HG03342 (cell line): ENCODE measurements around the gene SRMS.
"Not testable (repeated sequence)": the region's sequence is repeated elsewhere in the genome, so short reads cannot be mapped to it uniquely, and the experiment has no call there.

Experiments used
- ATAC-seq: cut with Tn5 transposase; IDR thresholded peaks from one replicate; pipeline ENCODE4 v1.9.1; 2021; ENCODE audit warnings: mild to moderate bottlenecking, moderate library complexity; ENCODE audit not compliant: unreplicated experiment

The SRMS gene

GRCh38 chr20:63579017-63579694 is 31.6 kb upstream of the SRMS start:
- no peak for ATAC-seq

- ATAC-seq, result no peak
Observed at GRCh38 chr20:63578224-63579016, 30.9 kb upstream of the SRMS start.

- ATAC-seq, result no peak
Observed at GRCh38 chr20:63577317-63577894, 29.9 kb upstream of the SRMS start.

- no peak for ATAC-seq
Observed at GRCh38 chr20:63576311-63576710, 28.8 kb upstream of the SRMS start.

- no peak for ATAC-seq
Observed at GRCh38 chr20:63574829-63575743, 27.5 kb upstream of the SRMS start.

- no peak for ATAC-seq
Observed at GRCh38 chr20:63574156-63574828, 26.7 kb upstream of the SRMS start, which contains the start of gene HELZ2. HELZ2 (minus strand) TSS chr20:63574239; CDS start chr20:63572385, 1,854 bp downstream.

- no peak for ATAC-seq
Observed at GRCh38 chr20:63573647-63574131, 26.1 kb upstream of the SRMS start.

- ATAC-seq, result no peak
Observed at GRCh38 chr20:63572788-63573646, 25.5 kb upstream of the SRMS start.

- ATAC-seq, result no peak
Observed at GRCh38 chr20:63572071-63572787, 24.7 kb upstream of the SRMS start.

GRCh38 chr20:63571087-63571478 is 23.5 kb upstream of the SRMS start:
- ATAC-seq, result not testable (repeated sequence)

GRCh38 chr20:63570281-63571086 is 22.9 kb upstream of the SRMS start:
- no peak for ATAC-seq

- no peak for ATAC-seq
Observed at GRCh38 chr20:63568986-63569949, 21.7 kb upstream of the SRMS start.

GRCh38 chr20:63568170-63568981 is 20.8 kb upstream of the SRMS start:
- ATAC-seq, result no peak

- ATAC-seq, result peak; percentile 59
Observed at GRCh38 chr20:63567386-63568169, 20.0 kb upstream of the SRMS start.

GRCh38 chr20:63567136-63567385 is 19.5 kb upstream of the SRMS start:
- no peak for ATAC-seq
